Measurements from ENCODE around the gene PHOX2B. TPM values are rescaled to one million over a fixed set of nuclear protein-coding genes. Genes with fewer than 3 reads are reported as not detected.
"Not testable (repeated sequence)": the region's sequence is repeated elsewhere in the genome, so short reads cannot be mapped to it uniquely, and the experiment has no call there.

Gene PHOX2B
- total RNA-seq, 2 donors from 2014 or later: not detected

DNA sequence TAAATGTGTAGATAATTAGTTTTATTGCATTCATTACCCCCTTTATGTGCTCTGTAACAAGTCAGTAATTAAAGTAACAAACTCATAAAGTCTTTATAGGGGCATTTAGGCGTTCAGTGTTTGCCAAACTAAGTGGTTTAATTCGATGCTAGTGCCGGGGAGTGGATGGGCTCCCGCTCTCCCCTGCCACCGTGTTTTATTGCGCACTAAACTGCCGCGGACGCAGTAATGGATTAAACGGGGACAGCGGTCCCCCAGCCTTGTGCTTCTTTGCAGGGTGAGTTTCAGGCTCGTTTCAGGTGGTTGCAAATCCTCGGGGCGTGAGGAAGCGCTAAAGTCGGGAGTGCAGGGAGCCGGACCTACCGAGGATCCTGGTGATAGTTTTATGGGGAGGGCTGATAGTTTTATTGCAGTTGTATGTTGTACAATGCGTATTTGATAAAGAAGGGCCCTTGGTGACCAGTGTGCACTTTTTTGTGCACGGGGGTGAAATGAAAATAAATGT, 1.6 kb upstream of the PHOX2B start:
- DNase-seq (ENCODE audit: low spot score): no peak
- intact Hi-C loops (cut with DNase I): no loop called here

DNA sequence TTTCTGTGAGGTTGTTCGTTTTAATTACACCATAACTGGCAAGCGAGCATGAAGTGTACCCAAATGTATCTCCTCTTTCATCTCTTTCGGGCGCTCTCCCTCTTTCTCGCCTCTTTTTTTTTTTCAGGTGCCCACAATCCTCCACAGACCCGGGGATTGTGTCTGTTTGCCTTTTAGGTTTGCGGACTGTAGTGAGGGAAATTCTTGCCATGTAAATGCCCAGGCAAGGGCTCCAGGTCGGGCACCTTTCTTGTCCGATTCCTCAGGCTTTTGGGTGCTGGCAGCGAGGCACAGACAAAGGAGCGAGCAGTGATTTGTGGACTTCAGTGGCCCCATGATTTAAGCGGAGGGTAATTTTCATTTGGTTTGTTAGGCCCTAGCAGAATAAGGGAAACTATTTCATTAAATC, 1.1 kb upstream of the PHOX2B start:
- DNase-seq (ENCODE audit: low spot score): no peak
- intact Hi-C loops (cut with DNase I): no loop called here

- no peak for DNase-seq (ENCODE audit: low spot score)
- intact Hi-C loops (cut with DNase I): no loop called here
Measured at GRCh38 chr4:41748074-41748570, 403 bp downstream of the PHOX2B start.

DNA sequence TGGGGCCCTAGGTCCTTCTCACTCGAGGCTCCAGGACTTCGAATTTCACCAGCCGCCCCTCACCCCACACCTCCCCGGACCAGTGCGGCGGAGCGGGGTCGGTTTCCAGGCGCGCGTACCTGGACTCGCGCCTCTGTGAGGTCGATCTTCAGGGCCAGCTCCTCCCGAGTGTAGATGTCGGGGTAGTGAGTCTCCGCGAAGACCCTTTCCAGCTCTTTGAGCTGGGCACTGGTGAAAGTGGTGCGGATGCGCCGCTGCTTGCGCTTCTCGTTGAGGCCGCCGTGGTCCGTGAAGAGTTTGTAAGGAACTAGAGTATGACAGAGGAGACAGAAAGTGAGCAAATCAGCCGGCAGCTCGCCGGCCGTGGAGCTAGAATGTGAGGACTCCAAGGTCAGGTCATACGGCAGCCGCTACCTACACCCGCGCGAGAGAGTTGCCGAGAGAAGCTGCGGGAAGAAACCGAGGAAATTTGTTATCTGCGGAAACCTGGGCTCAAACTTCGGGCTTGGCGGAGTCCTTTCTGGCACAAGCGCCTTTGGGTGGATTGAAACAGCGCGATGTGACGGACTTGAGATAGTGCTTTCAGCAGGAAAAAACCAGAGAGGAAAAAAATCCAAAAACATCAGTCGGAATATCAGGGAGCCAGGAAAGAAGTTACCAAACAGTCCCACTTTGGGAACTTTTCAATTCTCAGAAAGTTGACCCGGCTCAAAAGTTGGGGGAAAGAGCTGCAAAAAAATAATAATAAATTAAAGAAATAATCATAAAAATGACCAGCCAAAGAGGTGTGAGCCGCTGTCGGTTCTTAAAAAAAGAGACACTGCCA, 1.1 kb downstream of the PHOX2B start:
- DNase-seq (ENCODE audit: low spot score): no peak
- intact Hi-C loops (cut with DNase I): no loop called here

DNA sequence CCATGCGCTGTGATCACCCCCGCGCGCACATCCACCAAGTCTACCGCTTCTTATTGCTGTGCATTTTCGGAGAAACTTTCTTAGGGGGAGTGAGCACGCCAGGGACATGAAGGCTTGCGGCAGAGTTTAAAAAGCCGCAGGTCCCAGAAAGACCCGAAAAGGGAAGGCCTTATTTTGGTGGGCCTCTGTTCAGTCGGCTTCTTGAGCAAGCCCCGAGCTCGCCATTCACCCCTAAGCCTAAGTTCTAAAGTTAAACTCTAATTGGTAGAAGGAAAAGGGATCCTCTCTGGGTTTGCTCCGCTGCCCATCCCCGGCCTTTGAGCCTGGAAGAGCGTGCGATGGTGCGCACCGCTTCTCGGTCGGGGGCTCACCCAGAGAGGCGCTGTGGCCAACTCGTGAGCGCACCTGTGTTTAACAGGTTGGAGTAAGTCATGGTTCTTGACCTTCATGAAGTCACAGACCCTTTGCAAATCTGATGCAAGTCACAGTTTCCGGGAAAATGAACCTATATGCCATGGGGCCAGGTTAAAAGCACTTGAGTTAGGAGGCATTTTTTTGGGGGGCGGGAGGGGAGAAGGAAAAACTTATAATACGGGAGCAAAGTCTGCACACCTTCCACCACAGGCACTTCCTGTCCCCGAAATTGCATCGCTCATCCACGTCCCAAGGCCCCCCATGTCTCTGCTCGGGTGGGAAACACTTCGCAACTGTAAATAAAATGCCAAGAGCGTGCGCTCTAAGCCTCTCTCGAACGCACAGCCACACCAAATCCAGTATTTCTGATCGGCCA, 1.9 kb downstream of the PHOX2B start:
- intact Hi-C loops (cut with DNase I): no loop called here
- DNase-seq (ENCODE audit: low spot score): no peak

GRCh38 chr4:41746025-41746439, 2.5 kb downstream of the PHOX2B start:
- intact Hi-C loops (cut with DNase I): no loop called here
- DNase-seq (ENCODE audit: low spot score): no peak

DNA sequence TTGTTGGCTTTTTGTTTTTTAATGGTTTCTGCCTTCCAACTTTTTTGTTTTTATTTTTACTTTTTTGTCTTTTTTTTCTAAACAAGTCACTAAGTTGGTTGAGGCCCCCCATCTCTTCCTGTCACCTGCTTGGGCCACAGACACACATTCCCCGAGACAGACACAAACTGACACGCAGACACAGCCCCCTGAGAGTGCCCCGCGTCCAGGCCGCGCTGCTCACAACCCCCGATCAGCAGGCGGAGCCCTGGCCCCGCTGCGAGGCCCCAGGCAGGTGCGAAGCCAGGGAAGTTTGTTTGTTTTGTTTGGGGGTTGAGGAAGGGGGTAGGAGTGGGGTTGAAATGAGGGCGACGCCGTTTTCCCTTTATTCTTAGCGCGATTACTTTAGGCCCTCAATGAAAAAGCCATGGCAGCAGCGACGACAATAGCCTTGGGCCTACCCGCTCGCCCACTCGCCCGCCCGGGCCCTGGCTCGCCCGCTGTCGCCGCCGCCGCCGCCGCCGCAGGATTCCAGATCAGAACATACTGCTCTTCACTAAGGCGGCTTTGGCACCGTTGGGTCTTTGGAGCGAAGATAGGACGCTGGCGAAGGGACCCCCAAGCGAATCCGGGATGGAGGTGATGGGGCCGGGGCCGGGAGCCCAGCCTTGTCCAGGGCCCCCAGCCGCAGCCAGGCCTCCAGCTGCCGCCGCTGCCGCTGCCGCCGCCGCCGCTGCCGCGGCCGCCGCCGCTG, 3.1 kb downstream of the PHOX2B start:
- intact Hi-C loops (cut with DNase I): no loop called here

GRCh38 chr4:41744572-41745291, 3.8 kb downstream of the PHOX2B start:
- DNase-seq (ENCODE audit: low spot score): no peak
- intact Hi-C loops (cut with DNase I): no loop called here

More for the DNA sequence above, 3.1 kb downstream of the PHOX2B start:
- no peak for DNase-seq (ENCODE audit: low spot score)

- DNase-seq (ENCODE audit: low spot score): no peak
- intact Hi-C loops (cut with DNase I): no loop called here
Measured at GRCh38 chr4:41741354-41741753, 7.2 kb downstream of the PHOX2B start.

DNA sequence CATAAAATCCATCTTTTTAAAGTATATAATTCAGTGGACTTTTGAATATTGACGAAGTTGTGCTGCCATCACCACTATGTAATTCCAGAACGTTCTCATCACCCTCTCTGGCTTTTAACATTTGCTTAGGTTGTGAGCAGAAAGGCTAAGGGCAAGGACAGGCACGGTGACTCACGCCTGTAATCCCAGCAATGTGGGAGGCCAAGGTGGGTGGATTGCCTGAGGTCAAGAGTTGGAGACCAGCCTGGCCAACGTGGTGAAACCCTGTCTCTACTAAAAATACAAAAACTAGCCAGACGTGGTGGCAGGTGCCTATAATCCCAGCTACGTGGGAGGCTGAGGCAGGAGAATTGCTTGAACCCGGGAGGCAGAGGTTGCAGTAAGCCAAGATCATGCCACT, 11.0 kb downstream of the PHOX2B start:
- DNase-seq (ENCODE audit: low spot score); intact Hi-C loops (cut with DNase I): not testable (repeated sequence)

DNA sequence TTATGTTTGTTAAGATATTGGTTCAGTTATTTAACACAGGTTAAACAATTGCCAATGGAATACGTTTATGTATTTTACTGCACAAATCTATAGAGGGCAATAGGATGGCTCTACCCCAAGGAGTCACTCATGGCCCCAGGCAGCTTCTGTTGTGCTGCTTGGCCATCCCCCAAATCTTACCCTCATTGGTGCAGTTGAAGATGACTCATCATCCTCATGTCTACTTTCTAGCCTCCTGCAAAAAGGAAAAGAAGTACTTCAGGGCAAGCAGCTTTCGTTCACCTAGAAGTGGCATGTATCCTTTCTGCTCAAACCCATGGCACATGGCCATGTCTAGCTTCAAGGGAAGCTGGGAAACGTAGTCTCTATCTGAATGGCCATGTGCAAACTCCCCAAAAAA, 14.2 kb downstream of the PHOX2B start:
- intact Hi-C loops (cut with DNase I): no loop called here
- no peak for DNase-seq (ENCODE audit: low spot score)

GRCh38 chr4:41731569-41732126, 16.9 kb downstream of the PHOX2B start:
- intact Hi-C loops (cut with DNase I): no loop called here

GRCh38 chr4:41728573-41728913, 20.0 kb downstream of the PHOX2B start:
- DNase-seq (ENCODE audit: low spot score): no peak

More at GRCh38 chr4:41731569-41732126, 16.9 kb downstream of the PHOX2B start:
- DNase-seq (ENCODE audit: low spot score): no peak

GRCh38 chr4:41727861-41728572, 20.5 kb downstream of the PHOX2B start:
- DNase-seq (ENCODE audit: low spot score): no peak

More at GRCh38 chr4:41728573-41728913, 20.0 kb downstream of the PHOX2B start:
- intact Hi-C loops (cut with DNase I): no loop called here

GRCh38 chr4:41725254-41725653, 23.3 kb downstream of the PHOX2B start:
- intact Hi-C loops (cut with DNase I): no loop called here
- DNase-seq (ENCODE audit: low spot score): no peak

More at GRCh38 chr4:41727861-41728572, 20.5 kb downstream of the PHOX2B start:
- intact Hi-C loops (cut with DNase I): no loop called here

GRCh38 chr4:41723286-41723685, 25.2 kb downstream of the PHOX2B start:
- intact Hi-C loops (cut with DNase I): no loop called here

GRCh38 chr4:41722181-41722580, 26.3 kb downstream of the PHOX2B start:
- no peak for DNase-seq (ENCODE audit: low spot score)
- intact Hi-C loops (cut with DNase I): no loop called here

More at GRCh38 chr4:41723286-41723685, 25.2 kb downstream of the PHOX2B start:
- DNase-seq (ENCODE audit: low spot score): no peak

DNA sequence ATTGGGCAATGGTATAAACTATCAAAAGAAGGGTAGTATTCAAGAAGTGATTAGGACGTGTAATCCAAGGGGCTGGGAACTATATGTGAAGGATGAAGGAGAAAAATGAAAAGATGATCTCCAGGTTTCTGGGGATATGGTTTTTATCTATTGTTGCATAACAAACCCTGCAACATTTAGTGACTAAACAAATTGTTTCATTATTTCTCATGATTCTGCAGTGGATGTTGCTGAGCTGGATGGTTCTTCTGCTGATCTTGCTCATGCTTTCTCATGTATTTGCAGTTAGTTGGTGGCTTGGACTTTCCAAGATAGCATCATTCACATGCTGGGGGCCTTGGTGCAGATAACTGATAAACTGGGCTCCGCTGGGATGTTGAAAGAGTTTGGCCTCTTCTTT, 29.1 kb downstream of the PHOX2B start:
- no peak for DNase-seq (ENCODE audit: low spot score)
- intact Hi-C loops (cut with DNase I): no loop called here
